ENCODE data around the gene KRT25. TPM values are rescaled to one million over a fixed set of nuclear protein-coding genes. Genes with fewer than 3 reads are reported as not detected.
"Not testable (repeated sequence)": the region's sequence is repeated elsewhere in the genome, so short reads cannot be mapped to it uniquely, and the experiment has no call there.

KRT25 gene
- total RNA-seq, 2 donors from 2014 or later, result not detected

- no peak for TF ChIP-seq CTCF (IDR thresholded peaks at IDR 0.05)
- Histone ChIP-seq H3K9me3 (peaks cover 23% of the 10 kb centered on the region), H3K27me3 (replicated peaks; ENCODE audit: insufficient read depth) (no peaks in the 10 kb centered on the region), H3K4me1 (ENCODE audit: control insufficient read depth in 1 of 2, low read depth in 2 of 2) (no peaks in the 10 kb centered on the region), H3K4me3 (no peak overlapping the region), H3K36me3 (no peaks in the 10 kb centered on the region), H3K27ac (no peak overlapping the region)
- ATAC-seq (ENCODE audit: insufficient number of reproducible peaks, low FRiP score, low read depth) (no peak), DNase-seq (ENCODE audit: low spot score) (no peak)
Observed at GRCh38 chr17:40760105-40761016, 5.2 kb upstream of the KRT25 start.

GRCh38 chr17:40753804-40754203, 1.3 kb downstream of the KRT25 start:
- H3K4me1 ChIP-seq (ENCODE audit: control insufficient read depth in 1 of 2, low read depth in 2 of 2), result no peaks in the 10 kb centered on the region
- H3K27ac ChIP-seq, result no peak overlapping the region
- H3K4me3 ChIP-seq, result no peak overlapping the region
- no peaks in the 10 kb centered on the region for H3K27me3 ChIP-seq (replicated peaks; ENCODE audit: insufficient read depth)
- no peak for TF ChIP-seq CTCF (IDR thresholded peaks at IDR 0.05)
- DNase-seq (ENCODE audit: low spot score) (no peak), ATAC-seq (ENCODE audit: insufficient number of reproducible peaks, low FRiP score, low read depth) (no peak)
- H3K9me3 ChIP-seq, result no peaks in the 10 kb centered on the region
- H3K36me3 ChIP-seq, result no peaks in the 10 kb centered on the region

GRCh38 chr17:40751065-40751464, 4.1 kb downstream of the KRT25 start:
- Histone ChIP-seq H3K36me3 (no peaks in the 10 kb centered on the region), H3K4me3 (no peak overlapping the region), H3K27me3 (replicated peaks; ENCODE audit: insufficient read depth) (no peaks in the 10 kb centered on the region), H3K9me3 (no peaks in the 10 kb centered on the region), H3K4me1 (ENCODE audit: control insufficient read depth in 1 of 2, low read depth in 2 of 2) (no peaks in the 10 kb centered on the region), H3K27ac (no peak overlapping the region)
- ATAC-seq (ENCODE audit: insufficient number of reproducible peaks, low FRiP score, low read depth) (no peak), DNase-seq (ENCODE audit: low spot score) (no peak)
- no peak for TF ChIP-seq CTCF (IDR thresholded peaks at IDR 0.05)

- no peak for TF ChIP-seq CTCF (IDR thresholded peaks at IDR 0.05)
Observed at GRCh38 chr17:40750391-40750790, 4.7 kb downstream of the KRT25 start.

GRCh38 chr17:40748666-40749065, 6.5 kb downstream of the KRT25 start:
- not testable (repeated sequence) for DNase-seq (ENCODE audit: low spot score); ATAC-seq (ENCODE audit: insufficient number of reproducible peaks, low FRiP score, low read depth); H3K4me1 ChIP-seq (ENCODE audit: control insufficient read depth in 1 of 2, low read depth in 2 of 2); H3K36me3 ChIP-seq; H3K9me3 ChIP-seq; H3K4me3 ChIP-seq; H3K27ac ChIP-seq; H3K27me3 ChIP-seq (replicated peaks; ENCODE audit: insufficient read depth)

More at GRCh38 chr17:40750391-40750790, 4.7 kb downstream of the KRT25 start:
- ATAC-seq (ENCODE audit: insufficient number of reproducible peaks, low FRiP score, low read depth) (no peak), DNase-seq (ENCODE audit: low spot score) (no peak)
- H3K27ac ChIP-seq, result no peak overlapping the region
- H3K27me3 ChIP-seq (replicated peaks; ENCODE audit: insufficient read depth), result no peaks in the 10 kb centered on the region
- H3K36me3 ChIP-seq, result no peaks in the 10 kb centered on the region
- H3K4me3 ChIP-seq, result no peak overlapping the region
- no peaks in the 10 kb centered on the region for H3K4me1 ChIP-seq (ENCODE audit: control insufficient read depth in 1 of 2, low read depth in 2 of 2)
- no peaks in the 10 kb centered on the region for H3K9me3 ChIP-seq

Data from thoracic aorta (tissue), 2 donors.